ENCODE measurements around the gene SMAD7.

Gene SMAD7

GRCh38 chr18:48929212-48929612, 21.6 kb downstream of the SMAD7 start:
- no peak for DNase-seq

- peak; percentile 87 for DNase-seq
Measured at GRCh38 chr18:48928787-48929186, 22.0 kb downstream of the SMAD7 start.

- DNase-seq: no peak
Measured at GRCh38 chr18:48927286-48928080, 23.3 kb downstream of the SMAD7 start.

GRCh38 chr18:48926420-48926857, 24.3 kb downstream of the SMAD7 start:
- no peak for DNase-seq

- no peak for DNase-seq
Measured at GRCh38 chr18:48925491-48925780, 25.3 kb downstream of the SMAD7 start.

GRCh38 chr18:48924630-48925490, 25.9 kb downstream of the SMAD7 start:
- DNase-seq: no peak

- no peak for DNase-seq
Measured at GRCh38 chr18:48923746-48924629, 26.8 kb downstream of the SMAD7 start.

GRCh38 chr18:48922801-48923730, 27.7 kb downstream of the SMAD7 start:
- DNase-seq: peak; percentile 79

GRCh38 chr18:48922226-48922800, 28.5 kb downstream of the SMAD7 start:
- no peak for DNase-seq

- no peak for DNase-seq
Measured at GRCh38 chr18:48921305-48922225, 29.2 kb downstream of the SMAD7 start.

GRCh38 chr18:48920408-48921038, 30.2 kb downstream of the SMAD7 start:
- DNase-seq: no peak

GRCh38 chr18:48919547-48919946, 31.2 kb downstream of the SMAD7 start:
- DNase-seq: no peak

GRCh38 chr18:48918660-48919456, 31.9 kb downstream of the SMAD7 start:
- DNase-seq: no peak

GRCh38 chr18:48917579-48918517, 32.9 kb downstream of the SMAD7 start:
- no peak for DNase-seq

GRCh38 chr18:48915626-48916425, 34.9 kb downstream of the SMAD7 start:
- no peak for DNase-seq

- DNase-seq: peak; percentile 75
Measured at GRCh38 chr18:48914581-48915251, 36.0 kb downstream of the SMAD7 start.

Measured in NCI-H2227 treated with DMSO at 0.1 percent for 48 hours (cell line).